Stomach (tissue), 9 donors: ENCODE measurements around the gene FOXO4. TPM values are rescaled to one million over a fixed set of nuclear protein-coding genes. Genes with fewer than 3 reads are reported as not detected.

Experiments
- DNase-seq, 2 donors: peaks; one replicate each; pipeline versions ENCODE4 v3.0.0 to v3.0.0-alpha.2; 2013 to 2019
- H3K27ac ChIP-seq, 5 donors: fragments of 200-600 bp in 4 of 5; sonication (generic) in 4 of 5; one replicate each; pipeline ENCODE4 v1.5.1; 2013 to 2019; ENCODE audit warnings: mild to moderate bottlenecking in 1 of 5, moderate library complexity in 1 of 5
- H3K27me3 ChIP-seq, 3 donors: fragments of 200-600 bp; sonication (generic); one replicate each; pipeline ENCODE4 v1.5.1; 2017 to 2019; ENCODE audit warnings: mixed run types in 1 of 3
- H3K36me3 ChIP-seq, 4 donors: fragments of 200-600 bp; sonication (generic); 1 replicate in 3 of 4; 2 replicates in 1 of 4; pipeline ENCODE4 v1.5.1; 2016 to 2019
- H3K4me1 ChIP-seq, 4 donors: fragments of 200-600 bp; sonication (generic); one replicate each; pipeline ENCODE4 v1.5.1; 2016 to 2019
- H3K4me3 ChIP-seq, 4 donors: fragments of 200-600 bp; sonication (generic) in 3 of 4; one replicate each; pipeline ENCODE4 v1.5.1; 2016 to 2019; ENCODE audit warnings: mild to moderate bottlenecking in 1 of 4
- H3K9me3 ChIP-seq, 4 donors: fragments of 200-600 bp; sonication (generic); one replicate each; pipeline ENCODE4 v1.5.1; 2016 to 2019
- EP300 ChIP-seq: sonication (generic); formaldehyde crosslinking; IDR thresholded peaks from one replicate; pipeline ENCODE4 v1.6.1; 2017; ENCODE audit warnings: antibody characterized with exemption
- POLR2A ChIP-seq, 4 donors: fragments of 450-650 bp; IDR thresholded peaks; one replicate each; pipeline ENCODE4 v1.6.1; 2016; ENCODE audit warnings: antibody characterized with exemption in 4 of 4, control low read depth in 2 of 4, mild to moderate bottlenecking in 1 of 4, moderate library complexity in 1 of 4
- POLR2AphosphoS5 ChIP-seq, 3 donors: sonication (generic); formaldehyde crosslinking; IDR thresholded peaks; one replicate each; pipeline ENCODE4 v1.6.1; 2016; ENCODE audit warnings: antibody characterized with exemption in 3 of 3
- WGBS, 5 donors: extraction: QIAGEN DNeasy Blood & Tissue Kit in 3 of 5; methylation state at CpG; one replicate each; pipeline versions ENCODE4 v1.1.5 to v1.1.7; 2013 to 2018; 5-methylcytosine and 5-hydroxymethylcytosine counted together
- intact Hi-C: fragments of 100-400 bp; cut with DNase I; formaldehyde crosslinking; loops from one replicate; pipeline ENCODE4 v1.15.1; 2023; ENCODE audit warnings: low total_unique reads
- polyA plus RNA-seq, 3 donors: library from polyadenylated mRNA; stranded (reverse); fragments of 200-250 nt; gene quantifications; one replicate each; pipeline ENCODE4 v1.2.3, GENCODE V29; 2013
- total RNA-seq, 5 donors: library from RNA; depleted of rRNA; stranded (reverse); fragments of >200 nt; gene quantifications; one replicate each; pipeline versions ENCODE4 v1.1.0 to v1.2.3, GENCODE V29; 2014 to 2016
- TF ChIP-seq, protein P1 (sequence below), 7 experiments: fragments of 450-650 bp in 4 of 7; fragments of 200-600 bp in 3 of 7; sonication (generic) in 3 of 7; IDR thresholded peaks; one replicate each; pipeline ENCODE4 v1.5.1; 2016 to 2019; ENCODE audit warnings: antibody characterized with exemption in 7 of 7, control low read depth in 2 of 7, mild to moderate bottlenecking in 1 of 7
- donor health status: healthy with polysubstance abuse.
- donor health status: Bipolar disorder and iron deficiency.
- donor health status: healthy.

FOXO4 gene
- total and polyA plus RNA-seq, 8 donors, result 3.1 to 31.4 (median 8.7) TPM

- 75 to 91% (median 82%) methylated on average over 3 of the region's 3 CpGs for WGBS, 5 donors
- H3K36me3 ChIP-seq, result peaks cover 0 to 7% (median 0%) of the 10 kb centered on the region in 4 donors
- DNase-seq, result no peak
- H3K4me1 ChIP-seq, result peaks cover 0 to 13% (median 7%) of the 10 kb centered on the region in 4 donors
- H3K4me3 ChIP-seq, result no peak overlapping the region
- TF ChIP-seq POLR2AphosphoS5 (IDR thresholded peaks at IDR 0.05), result no peak
- TF ChIP-seq POLR2A (IDR thresholded peaks at IDR 0.05), result no peak
- no peak for TF ChIP-seq EP300
- TF ChIP-seq, protein P1, sequence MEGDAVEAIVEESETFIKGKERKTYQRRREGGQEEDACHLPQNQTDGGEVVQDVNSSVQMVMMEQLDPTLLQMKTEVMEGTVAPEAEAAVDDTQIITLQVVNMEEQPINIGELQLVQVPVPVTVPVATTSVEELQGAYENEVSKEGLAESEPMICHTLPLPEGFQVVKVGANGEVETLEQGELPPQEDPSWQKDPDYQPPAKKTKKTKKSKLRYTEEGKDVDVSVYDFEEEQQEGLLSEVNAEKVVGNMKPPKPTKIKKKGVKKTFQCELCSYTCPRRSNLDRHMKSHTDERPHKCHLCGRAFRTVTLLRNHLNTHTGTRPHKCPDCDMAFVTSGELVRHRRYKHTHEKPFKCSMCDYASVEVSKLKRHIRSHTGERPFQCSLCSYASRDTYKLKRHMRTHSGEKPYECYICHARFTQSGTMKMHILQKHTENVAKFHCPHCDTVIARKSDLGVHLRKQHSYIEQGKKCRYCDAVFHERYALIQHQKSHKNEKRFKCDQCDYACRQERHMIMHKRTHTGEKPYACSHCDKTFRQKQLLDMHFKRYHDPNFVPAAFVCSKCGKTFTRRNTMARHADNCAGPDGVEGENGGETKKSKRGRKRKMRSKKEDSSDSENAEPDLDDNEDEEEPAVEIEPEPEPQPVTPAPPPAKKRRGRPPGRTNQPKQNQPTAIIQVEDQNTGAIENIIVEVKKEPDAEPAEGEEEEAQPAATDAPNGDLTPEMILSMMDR (IDR thresholded peaks at IDR 0.05), result no peak
- intact Hi-C loops, result no loop called here
- no peak overlapping the region for H3K27ac ChIP-seq
- no peaks in the 10 kb centered on the region for H3K9me3 ChIP-seq
- H3K27me3 ChIP-seq, result no peaks in the 10 kb centered on the region
These were observed 10.0 kb downstream of the FOXO4 start for GRCh38 chrX:71105628-71106027.

- Histone ChIP-seq H3K36me3 (peaks cover 0 to under 1% (median 0%) of the 10 kb centered on the region in 4 donors), H3K4me3 (no peak within 1 kb of the TSS), H3K27ac (no peak within 1 kb of the TSS), H3K27me3 (no peaks in the 10 kb centered on the region), H3K9me3 (no peaks in the 10 kb centered on the region), H3K4me1 (peaks cover 0 to 13% (median 7%) of the 10 kb centered on the region in 4 donors)
- 55 to 83% (median 60%) methylated on average over 1 of the region's 1 CpG for WGBS, 5 donors
- DNase-seq, result no peak
- no peak for TF ChIP-seq EP300
- no peak for TF ChIP-seq POLR2AphosphoS5 (IDR thresholded peaks at IDR 0.05)
- intact Hi-C loops, result no loop called here
These were observed 10.8 kb downstream of the FOXO4 start, which contains the start of gene CXorf65 for GRCh38 chrX:71106427-71106826. CXorf65 (minus strand) TSS chrX:71106740; CDS start chrX:71106556, 184 bp downstream.

- Histone ChIP-seq H3K4me1 (peaks cover 0 to 13% (median 7%) of the 10 kb centered on the region in 4 donors), H3K36me3 (no peaks in the 10 kb centered on the region), H3K27me3 (no peaks in the 10 kb centered on the region), H3K4me3 (no peak overlapping the region), H3K27ac (no peak overlapping the region), H3K9me3 (no peaks in the 10 kb centered on the region)
- TF ChIP-seq EP300 (no peak), POLR2A (IDR thresholded peaks at IDR 0.05) (no peak), POLR2AphosphoS5 (IDR thresholded peaks at IDR 0.05) (no peak)
- TF ChIP-seq, protein P1 (IDR thresholded peaks at IDR 0.05), result no peak
- intact Hi-C loops, result no loop called here
- no peak for DNase-seq
- WGBS, 5 donors, result 67 to 82% (median 75%) methylated on average over 4 of the region's 4 CpGs
These were observed 11.6 kb downstream of the FOXO4 start for GRCh38 chrX:71107245-71107644.

GRCh38 chrX:71107762-71108360, 12.2 kb downstream of the FOXO4 start:
- H3K9me3 ChIP-seq, result no peaks in the 10 kb centered on the region
- TF ChIP-seq, protein P1 (IDR thresholded peaks at IDR 0.05), result no peak
- DNase-seq, result no peak
- intact Hi-C loops, result no loop called here
- no peaks in the 10 kb centered on the region for H3K27me3 ChIP-seq
- peaks cover 0 to 12% (median 7%) of the 10 kb centered on the region in 4 donors for H3K4me1 ChIP-seq
- H3K4me3 ChIP-seq, result peak overlapping the region in 1 of 4 donors; percentile 4
- 29 to 63% (median 58%) methylated on average over 1 to 9 of the region's 9 CpGs for WGBS, 5 donors
- H3K27ac ChIP-seq, result no peak overlapping the region
- no peaks in the 10 kb centered on the region for H3K36me3 ChIP-seq

DNA sequence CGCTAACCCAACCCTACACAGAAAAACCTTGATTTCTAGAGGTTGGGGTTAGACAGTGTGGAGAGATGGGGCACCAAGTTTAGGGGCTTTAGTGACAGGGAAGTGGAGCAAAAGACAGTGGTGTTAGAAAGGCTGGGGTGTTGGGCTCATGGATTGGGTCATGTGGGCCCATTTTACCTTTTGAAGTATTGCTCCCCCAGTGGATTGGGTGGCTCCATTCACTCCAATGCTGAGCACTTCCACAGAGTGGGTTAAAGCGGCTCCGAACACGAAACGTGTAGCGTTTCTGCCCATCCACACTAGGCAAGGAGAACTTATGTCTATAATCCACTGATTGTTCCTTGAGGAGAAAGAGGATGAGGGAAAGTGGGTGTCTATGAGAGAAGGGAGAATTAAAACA, 13.4 kb downstream of the FOXO4 start:
- WGBS, 5 donors, result 75 to 96% (median 83%) methylated on average over 6 of the region's 6 CpGs

More for the DNA sequence above, 13.4 kb downstream of the FOXO4 start:
- Histone ChIP-seq H3K4me3 (no peak overlapping the region), H3K4me1 (peaks cover 0 to 3% (median under 1%) of the 10 kb centered on the region in 4 donors), H3K27ac (no peak overlapping the region), H3K9me3 (no peaks in the 10 kb centered on the region), H3K36me3 (no peaks in the 10 kb centered on the region), H3K27me3 (no peaks in the 10 kb centered on the region)
- TF ChIP-seq EP300 (no peak), POLR2A (IDR thresholded peaks at IDR 0.05) (no peak)
- TF ChIP-seq, protein P1 (IDR thresholded peaks at IDR 0.05), result no peak
- intact Hi-C loops, result no loop called here
- no peak for DNase-seq
